Choroid plexus epithelial cell (primary cell): ENCODE measurements around the gene CD63.

ENCODE experiments used
- DNase-seq: peaks from one replicate; pipeline ENCODE4 v3.0.0-alpha.2; 2010; ENCODE audit warnings: low read depth
- H3K4me3 ChIP-seq: 2 replicates; pipeline ENCODE4 v1.5.1; 2011; ENCODE audit warnings: low read depth, mild to moderate bottlenecking, control low read depth, low read length, moderate library complexity
- TF ChIP-seq, protein P1 (sequence below): conservative IDR thresholded peaks from 2 replicates; pipeline ENCODE4 v1.5.1; 2011; ENCODE audit warnings: low read depth, mild to moderate bottlenecking, control low read depth, inconsistent platforms, low read length, moderate library complexity

Gene CD63

DNA sequence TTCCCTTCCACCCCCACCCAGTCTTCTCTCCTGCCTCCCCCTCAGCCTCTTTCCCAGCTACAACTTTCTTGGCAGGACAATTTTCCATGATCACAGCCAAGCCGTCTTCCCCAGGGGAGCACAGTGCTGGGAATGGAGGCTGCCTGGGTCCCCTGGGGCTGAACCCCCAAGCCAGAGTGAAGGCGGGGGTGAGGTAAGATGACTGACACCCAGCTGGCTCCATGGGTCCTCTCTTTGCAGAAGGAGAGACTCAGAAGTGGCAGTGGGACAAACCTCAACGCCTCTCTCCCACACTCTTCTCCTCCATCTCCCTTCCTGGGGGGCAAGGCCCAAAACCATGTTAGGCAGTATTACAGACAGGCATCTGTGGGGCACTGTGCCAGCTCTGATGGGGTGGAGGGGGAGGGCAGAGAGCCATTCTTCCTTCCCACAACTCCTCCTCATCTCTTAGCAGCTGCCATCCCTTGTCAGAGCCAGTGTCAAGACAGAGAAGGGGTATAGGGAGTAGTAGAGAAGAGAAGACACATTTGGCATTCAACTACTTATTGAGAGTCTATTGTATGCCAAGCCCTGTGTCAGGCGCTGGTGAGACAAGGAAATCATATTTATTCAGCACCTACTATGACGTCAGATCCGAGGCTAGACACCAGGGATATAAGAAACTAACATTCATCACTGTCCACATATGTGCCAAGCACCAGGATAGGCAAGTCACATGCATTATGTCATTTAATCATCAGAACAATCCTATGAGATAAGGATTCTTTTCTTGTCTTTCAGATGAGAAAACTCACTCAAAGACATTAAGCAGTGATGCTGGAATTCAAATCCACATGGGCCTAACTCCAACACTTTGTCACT, 24.7 kb downstream of the CD63 start:
- no peak for DNase-seq
- TF ChIP-seq, protein P1, sequence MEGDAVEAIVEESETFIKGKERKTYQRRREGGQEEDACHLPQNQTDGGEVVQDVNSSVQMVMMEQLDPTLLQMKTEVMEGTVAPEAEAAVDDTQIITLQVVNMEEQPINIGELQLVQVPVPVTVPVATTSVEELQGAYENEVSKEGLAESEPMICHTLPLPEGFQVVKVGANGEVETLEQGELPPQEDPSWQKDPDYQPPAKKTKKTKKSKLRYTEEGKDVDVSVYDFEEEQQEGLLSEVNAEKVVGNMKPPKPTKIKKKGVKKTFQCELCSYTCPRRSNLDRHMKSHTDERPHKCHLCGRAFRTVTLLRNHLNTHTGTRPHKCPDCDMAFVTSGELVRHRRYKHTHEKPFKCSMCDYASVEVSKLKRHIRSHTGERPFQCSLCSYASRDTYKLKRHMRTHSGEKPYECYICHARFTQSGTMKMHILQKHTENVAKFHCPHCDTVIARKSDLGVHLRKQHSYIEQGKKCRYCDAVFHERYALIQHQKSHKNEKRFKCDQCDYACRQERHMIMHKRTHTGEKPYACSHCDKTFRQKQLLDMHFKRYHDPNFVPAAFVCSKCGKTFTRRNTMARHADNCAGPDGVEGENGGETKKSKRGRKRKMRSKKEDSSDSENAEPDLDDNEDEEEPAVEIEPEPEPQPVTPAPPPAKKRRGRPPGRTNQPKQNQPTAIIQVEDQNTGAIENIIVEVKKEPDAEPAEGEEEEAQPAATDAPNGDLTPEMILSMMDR: no peak
- no peak overlapping the region for H3K4me3 ChIP-seq

DNA sequence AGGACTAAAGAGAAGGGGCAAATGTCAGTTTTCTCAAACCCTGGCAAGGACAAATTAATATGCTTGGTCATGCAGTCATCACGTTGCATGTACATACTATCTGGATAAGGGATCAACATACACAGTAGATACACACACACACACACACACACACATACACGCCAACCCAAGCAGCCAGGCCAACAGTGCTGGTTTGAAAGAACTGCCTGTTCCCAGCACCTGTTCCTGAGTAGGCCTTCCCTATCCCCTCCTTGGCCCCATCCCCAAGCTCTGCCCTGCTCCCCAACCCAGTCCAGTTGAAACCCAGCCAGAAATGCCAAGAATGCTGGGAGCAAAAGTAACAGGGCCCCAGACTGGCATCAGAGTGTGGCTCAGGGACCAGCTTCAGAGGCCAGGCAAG, 25.5 kb downstream of the CD63 start:
- no peak for DNase-seq
- H3K4me3 ChIP-seq: no peak overlapping the region
- TF ChIP-seq, protein P1: no peak

DNA sequence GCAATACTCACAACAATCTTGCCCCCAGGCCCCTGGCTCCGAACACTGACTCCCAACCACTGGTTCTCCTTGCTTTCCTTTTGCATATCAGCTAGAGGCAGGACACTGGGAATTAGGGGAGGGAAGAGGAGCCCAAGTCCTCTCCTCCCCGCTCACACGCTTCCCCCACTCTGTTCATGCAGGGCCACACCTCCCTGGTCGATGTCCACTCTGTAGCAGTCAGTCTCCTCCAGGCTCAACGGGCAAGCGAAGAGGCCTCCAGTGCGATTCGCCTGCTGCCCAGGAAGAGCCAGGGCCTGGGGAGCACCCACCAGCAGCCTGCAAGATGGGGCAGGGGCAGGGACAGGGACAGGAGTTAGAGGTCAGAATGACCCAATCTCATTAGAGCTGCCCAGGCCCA, 25.9 kb downstream of the CD63 start:
- no peak overlapping the region for H3K4me3 ChIP-seq
- TF ChIP-seq, protein P1: no peak

DNA sequence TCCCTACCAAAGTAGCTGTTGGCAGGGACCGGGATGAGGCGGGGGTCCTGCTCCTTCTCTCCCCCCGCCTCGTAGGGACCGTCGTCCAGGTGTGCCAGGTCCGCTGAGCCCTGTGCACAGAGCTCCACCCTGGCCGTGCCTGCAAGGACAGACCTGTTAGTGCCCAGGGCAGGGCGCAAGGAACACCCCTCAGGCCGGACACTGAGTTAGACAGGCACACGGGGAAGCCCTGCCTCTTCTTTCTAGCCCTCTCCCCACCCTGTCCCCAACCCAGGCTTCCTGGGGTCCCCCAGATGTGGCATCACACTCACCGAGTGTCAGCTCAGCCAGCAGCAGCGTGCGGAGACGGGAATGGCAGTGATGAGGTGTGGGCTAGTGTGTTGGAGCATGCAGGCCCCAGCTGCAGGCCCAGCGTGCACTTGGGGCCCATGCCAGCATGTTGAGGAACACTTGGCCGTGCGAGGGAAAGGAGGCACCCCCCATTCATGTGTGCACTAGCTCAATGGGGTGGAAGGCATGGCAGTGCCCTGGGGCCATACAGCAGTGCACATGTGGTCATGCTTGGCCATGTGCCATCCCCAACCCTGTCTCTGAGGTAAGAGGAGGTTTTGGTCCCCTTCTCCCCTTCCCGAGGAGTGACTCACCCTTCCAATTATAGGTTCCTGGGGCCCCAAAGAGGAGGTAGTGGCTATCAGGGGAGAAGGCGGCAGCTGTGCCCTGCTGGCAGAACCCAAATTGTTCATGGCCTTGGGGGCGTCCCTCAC, 28.4 kb downstream of the CD63 start:
- TF ChIP-seq, protein P1: no peak
- no peak for DNase-seq
- no peak overlapping the region for H3K4me3 ChIP-seq

More for the DNA sequence above, 25.9 kb downstream of the CD63 start:
- no peak for DNase-seq

DNA sequence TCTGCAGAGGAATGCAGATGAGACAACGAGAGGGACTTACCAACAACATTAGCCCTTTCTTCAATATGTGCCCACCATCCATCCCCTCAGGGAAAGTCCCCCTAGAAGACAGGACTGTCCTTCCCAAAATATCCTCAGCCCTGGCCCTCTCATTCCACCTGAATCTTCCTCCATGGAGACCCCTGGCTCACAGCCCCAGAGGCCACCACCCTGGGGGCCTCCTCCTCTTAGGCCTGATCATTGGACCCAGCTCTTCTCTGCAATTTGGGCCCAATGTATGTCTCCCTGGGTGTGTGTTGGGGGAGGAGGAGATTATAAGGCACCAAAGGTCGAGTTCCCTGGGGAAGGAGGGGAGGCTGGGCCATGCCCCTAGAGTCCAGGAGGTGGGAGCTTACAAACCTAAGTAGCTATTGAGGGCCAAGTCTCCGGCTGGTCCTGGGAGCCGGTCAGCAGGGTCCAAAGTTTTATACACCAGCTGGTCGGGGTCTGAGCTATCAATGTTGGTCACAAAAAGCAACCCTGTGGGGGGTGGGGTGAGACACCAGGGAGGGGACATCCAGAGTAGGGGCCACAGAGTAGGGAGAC, 29.2 kb downstream of the CD63 start:
- DNase-seq: no peak
- TF ChIP-seq, protein P1: no peak

DNA sequence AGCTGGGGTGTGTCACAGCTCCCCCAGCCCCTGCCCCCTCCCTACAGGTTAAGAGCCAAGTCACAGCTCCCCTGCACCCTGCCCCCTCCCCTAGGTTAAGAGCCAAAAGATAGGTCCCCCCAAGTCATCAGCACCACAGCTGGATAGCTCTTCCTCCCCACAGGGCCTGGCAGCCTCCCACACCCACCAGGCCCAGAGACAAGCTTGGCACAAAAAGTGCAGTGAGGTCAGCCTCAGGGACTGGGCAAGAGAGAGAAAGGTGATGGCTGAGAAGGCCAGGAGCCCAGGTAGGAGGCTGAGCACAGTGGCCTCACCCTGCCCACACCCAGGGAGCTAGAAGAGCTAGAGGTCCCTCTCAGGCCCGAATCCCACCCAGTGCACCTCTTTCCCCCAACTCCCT, 29.8 kb downstream of the CD63 start:
- TF ChIP-seq, protein P1: no peak
- DNase-seq: no peak
- no peak overlapping the region for H3K4me3 ChIP-seq

More for the DNA sequence above, 29.2 kb downstream of the CD63 start:
- no peak overlapping the region for H3K4me3 ChIP-seq
